Left cardiac atrium (tissue), 4 donors: Measurements from ENCODE around the gene ENTR1. TPM values are rescaled to one million over a fixed set of nuclear protein-coding genes. Genes with fewer than 3 reads are reported as not detected.

Experiments
- ATAC-seq, 2 donors: fragments of 200-7000 bp; cut with Tn5 transposase; one replicate each; pipeline ENCODE4 v1.9.1; 2020; ENCODE audit warnings: mild to moderate bottlenecking in 2 of 2, moderate library complexity in 2 of 2
- DNase-seq: peaks from one replicate; pipeline ENCODE4 v3.0.0-alpha.2; 2020
- intact Hi-C, 2 donors: fragments of 100-400 bp; cut with DNase I; formaldehyde crosslinking; loops; one replicate each; pipeline versions ENCODE4 v1.14.1 to v1.15.1; 2022 to 2023
- long read RNA-seq: library from polyadenylated mRNA; unstranded; transcript quantifications from one replicate; pipeline ENCODE4 v2.0.0, GENCODE V29; 2021
- total RNA-seq, 2 donors: library from RNA; stranded (reverse); fragmentation: NEBNext Ultra II Directional; extraction: Animal tissue kit (Norgen Biotek cat#: 25700); gene quantifications; one replicate each; pipeline ENCODE4 v1.2.1, GENCODE V29; 2021
- donor health status: DM: no; HTN: yes; CAD: no.
- donor health status: DM: no; HTN: yes; CAD: no; lungs with severe emphysema.
- donor health status: DM: yes; HTN: yes; CAD: no.
- donor health status: Dilated cardiomyopathy.

Gene ENTR1, protein sequence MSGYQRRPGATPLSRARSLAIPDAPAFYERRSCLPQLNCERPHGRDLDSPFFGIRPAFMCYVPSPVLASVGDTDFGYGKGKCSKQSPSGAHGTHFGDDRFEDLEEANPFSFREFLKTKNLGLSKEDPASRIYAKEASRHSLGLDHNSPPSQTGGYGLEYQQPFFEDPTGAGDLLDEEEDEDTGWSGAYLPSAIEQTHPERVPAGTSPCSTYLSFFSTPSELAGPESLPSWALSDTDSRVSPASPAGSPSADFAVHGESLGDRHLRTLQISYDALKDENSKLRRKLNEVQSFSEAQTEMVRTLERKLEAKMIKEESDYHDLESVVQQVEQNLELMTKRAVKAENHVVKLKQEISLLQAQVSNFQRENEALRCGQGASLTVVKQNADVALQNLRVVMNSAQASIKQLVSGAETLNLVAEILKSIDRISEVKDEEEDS
- 10 to 100 TPM; 18.1 to 26.6 TPM for total RNA-seq
- long read RNA-seq, partial matches to known transcripts, result 2 of 5 reads
- long read RNA-seq, other reads (novel, unspliced or antisense), result 1 of 5 reads

DNA sequence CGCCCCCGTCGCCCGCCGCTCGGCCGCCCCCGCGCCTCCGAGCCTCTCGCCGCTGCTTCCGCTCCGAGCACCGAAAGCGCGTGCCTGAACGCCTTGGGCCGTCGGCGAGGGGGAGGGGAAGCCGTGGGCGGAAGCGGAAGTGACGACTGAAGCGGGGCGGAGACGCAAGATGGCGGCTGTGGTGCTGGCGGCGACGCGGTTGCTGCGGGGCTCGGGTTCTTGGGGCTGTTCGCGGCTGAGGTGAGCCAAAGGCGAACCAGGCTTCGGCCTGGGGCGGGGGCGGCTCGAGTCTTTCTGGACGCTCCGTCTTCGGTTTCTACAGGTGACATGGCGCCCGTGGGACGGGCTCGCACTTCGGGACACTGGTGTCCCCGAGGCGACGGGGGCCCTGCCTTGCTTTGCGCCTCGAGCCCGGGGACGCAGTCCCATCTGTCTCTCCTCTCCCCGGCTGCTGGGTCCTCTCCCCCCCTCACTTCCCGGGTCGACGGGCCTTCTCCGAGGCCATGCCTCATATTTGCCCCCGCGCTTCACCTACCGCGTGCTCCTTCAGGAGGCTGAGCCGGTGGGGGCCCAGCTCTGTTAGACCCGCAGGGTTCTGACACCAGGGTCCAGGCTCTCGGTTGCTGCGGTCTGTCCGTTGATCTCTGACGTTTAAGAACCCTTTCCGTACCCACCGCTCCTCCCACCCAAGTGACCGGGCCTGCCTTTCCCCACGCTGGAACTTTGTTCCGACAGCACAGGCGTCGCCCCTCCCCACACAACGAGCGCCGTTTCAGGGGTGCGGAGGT is at the start of gene ENTR1, which contains the start of gene PMPCA:
TSS of gene ENTR1 (minus strand) at position 115 of the 788 bp plus-strand sequence. CDS start 217 bp downstream, outside the sequence.
TSS of gene PMPCA (plus strand) at position 159 of the 788 bp plus-strand sequence. CDS start at position 170, 11 bp downstream.
- ATAC-seq (peak; percentile 93 to 95), DNase-seq (peak; percentile 95)
- intact Hi-C loops, result no loop called here

DNA sequence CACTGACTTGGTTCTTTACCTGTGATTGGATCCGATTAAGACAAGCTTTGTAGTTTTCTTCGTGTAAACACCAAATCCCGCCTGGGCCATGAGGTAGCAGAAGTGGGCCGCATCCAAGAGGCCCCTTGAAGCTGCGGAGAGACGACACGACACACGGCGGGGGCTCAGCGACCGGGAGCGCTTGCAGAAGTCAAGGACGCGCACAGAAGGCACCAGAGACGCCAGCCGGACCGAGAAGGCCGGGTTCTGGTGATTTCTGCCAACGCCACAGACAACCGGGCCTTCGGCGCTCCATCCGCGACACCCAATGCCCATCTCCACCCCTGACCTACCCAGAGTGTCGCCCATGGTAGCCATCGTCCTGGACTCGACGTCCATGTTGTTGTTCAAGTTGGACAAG is 49.0 kb upstream of the ENTR1 start:
- ATAC-seq, result no peak
- intact Hi-C loops, result no loop called here
- DNase-seq, result no peak

DNA sequence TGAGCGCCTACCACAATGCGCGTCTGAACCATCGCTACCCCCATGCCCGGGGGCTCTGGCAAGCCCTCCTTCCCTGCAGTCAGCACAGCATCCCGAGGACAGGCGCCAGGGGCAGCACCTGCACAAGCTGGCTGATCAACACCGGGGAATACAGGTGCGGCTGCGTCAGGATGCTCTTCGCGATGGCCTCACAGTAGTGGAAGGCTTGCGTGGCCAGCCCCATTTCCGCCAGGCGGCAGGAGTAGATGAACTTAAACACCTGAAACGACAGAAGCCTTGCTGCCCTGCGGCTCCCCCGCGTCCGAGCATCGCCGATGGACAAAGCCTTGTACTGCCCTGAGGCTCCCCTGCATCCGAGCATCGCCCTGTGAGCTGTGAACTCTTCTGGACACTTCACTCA is 46.9 kb upstream of the ENTR1 start:
- intact Hi-C loops, result no loop called here
- no peak for DNase-seq
- ATAC-seq, result no peak

DNA sequence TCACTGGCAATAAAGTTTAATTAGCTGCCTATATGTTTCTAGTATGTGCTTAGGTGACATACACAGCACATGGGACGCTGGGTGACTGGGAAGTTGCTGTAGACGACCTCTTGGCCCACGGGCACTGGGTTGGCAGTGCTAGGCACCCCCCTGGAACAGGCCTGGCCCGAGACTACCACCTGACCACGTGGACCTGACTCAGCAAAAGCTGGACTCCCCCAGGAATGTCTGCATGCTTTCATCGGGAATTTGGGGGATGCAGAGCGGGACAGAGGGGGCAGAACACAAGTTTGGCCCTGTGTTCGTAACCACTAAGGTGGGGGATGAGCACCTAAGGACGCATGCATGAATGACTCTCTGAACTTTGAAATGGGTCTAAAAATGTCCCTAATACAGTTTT is 45.8 kb upstream of the ENTR1 start:
- intact Hi-C loops, result no loop called here
- ATAC-seq, result no peak
- no peak for DNase-seq

DNA sequence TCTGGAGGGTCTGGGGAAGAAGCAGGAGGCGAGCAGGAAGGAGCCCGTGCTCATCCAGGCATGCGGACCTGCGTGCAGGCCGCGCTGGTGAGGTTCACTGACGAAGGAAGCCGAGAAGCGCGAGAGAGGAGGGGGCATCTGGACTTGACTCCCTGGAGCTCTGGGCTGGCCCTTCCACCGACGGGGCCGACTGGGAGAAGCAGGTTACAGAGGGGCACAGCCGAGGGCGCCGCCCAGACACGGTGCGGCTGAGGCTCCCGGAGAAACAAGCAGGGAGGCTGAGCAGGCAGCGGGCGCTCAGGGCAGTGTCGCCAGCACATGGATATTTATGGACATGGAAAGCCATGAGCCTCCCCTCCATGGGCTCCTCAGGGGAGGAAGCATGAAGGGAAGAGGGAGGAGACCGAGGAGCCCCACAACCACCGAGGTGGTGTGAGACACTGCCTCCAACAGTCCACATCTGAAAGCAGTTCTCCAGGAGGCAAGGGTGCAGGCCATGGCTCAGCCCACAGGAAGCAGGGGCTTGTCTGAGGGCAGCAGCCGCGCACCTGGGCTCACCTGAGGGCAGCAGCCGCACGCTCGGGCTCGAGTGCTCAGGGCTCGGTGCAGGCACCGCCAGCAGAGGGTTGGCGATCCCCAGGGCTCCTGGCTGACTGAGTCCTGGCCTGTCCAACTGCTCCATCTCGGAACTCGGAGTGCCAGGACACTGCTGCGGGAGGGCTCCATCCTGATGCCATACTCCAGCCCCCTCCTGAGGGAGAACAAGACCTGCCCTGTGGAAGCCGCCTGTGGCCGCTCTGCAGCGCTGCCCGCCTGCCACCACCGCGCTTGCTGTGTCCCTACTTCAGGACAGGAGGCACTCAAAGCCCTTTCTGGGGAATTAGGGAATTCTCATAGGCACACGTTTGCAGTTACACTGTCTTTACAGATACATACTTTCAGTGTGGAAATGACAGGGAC is 44.9 kb upstream of the ENTR1 start:
- DNase-seq (no peak), ATAC-seq (no peak)
- intact Hi-C loops, result no loop called here

DNA sequence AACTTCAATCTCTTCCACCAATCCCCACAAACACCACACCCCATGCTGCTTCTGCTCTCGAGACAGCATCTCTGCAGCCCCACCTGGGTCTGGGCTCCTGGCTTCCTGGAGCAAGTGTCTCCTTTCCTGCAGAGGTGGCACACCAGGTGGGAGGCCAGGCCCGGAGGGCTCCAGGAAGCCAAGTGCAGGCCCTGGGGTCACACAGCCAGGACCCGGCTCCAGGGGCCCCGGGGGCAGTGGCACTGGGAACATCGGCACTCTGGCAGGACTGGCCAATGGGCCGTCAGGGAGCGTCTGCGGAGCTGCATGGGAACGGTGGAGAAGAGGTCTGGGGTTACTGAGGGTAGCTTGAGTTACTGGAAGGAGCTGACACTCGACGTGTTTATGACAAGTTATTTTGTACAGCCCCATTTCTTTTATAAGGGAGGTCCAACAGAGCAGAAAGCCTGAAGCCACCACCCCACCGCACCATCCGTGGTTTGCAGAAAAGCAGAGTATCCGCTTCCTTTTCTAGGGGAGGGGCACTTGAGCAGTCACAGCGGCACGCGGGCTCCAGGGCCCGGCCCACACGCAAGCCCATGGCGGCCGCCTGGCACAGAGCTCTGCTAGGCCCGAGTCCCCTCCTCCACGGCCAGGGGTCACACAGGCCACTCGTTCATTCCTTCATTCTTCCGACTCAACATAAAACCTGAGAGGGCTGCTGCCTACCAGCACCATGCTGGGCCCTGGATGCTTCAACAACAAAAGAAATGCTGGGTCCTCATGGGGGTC is 43.8 kb upstream of the ENTR1 start:
- DNase-seq (no peak), ATAC-seq (no peak)

DNA sequence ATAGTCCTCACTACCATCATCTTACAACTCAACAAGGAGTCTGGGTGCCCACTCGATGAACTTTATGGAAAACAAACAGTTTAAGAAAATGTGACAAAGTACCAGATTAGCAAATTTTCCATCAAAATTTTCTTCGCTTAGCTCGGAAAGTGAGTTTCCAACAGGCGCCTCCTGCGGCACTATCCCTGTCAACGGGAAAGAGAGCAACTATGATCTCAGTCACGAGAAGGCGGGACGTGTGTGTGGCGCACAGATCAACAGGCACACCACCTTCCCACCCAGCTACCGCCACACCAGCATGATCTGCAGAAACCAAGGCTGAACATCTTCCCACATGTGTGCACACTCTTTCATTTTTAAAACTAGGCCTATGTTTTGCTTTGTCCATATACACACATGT is 42.9 kb upstream of the ENTR1 start:
- intact Hi-C loops, result no loop called here
- DNase-seq (no peak), ATAC-seq (no peak)

More for the DNA sequence above, 43.8 kb upstream of the ENTR1 start:
- intact Hi-C loops, result no loop called here

DNA sequence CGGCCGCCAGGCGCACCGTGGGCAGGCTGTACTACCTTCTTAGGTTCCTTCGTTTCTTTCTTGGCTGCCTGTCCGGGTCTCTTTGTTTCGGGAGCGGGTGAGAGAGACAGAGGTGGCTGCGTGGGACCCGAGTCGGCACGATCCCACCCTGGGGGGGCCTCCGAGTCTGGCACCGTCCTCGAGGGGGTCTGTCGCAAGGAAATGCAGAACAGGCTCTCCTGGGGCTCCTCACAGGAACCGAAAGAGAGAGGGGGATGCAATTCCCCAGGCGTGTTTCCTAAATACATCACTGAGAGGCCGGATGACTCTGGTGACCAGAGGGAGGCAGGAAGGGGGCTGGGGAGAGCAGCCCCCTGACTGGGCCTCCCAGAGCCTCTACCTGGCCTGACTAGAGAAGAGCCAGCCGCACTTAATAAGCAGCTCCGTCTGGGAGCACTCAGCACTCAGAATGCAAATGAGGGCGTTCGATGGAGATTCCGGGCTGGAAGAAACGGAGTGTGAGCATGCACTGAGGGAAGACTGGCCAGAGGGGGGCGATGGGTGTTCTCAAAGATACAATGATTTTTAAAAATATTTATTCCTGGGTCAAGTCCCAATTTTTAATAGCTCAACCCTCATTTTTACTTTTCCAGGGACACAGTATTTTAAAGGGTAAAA is 40.9 kb upstream of the ENTR1 start:
- ATAC-seq (no peak), DNase-seq (no peak)
- intact Hi-C loops, result no loop called here

DNA sequence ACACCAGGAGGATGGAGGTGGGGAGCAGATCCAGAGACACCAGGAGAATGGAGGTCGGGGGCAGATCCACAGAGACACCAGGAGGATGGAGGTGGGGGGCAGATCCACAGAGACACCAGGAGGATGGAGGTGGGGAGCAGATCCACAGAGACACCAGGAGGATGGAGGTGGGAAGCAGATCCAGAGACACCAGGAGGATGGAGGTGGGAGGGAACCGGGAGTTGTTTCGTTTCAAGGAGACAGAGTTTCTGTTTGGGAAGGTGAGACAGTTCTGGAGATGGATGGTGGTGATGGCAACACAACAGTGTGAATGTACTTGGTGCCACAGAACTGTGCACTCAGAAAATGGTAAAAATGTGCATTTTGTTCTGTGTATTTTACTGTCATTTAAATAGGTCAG is 38.2 kb upstream of the ENTR1 start:
- ATAC-seq, result no peak
- intact Hi-C loops, result no loop called here
- DNase-seq, result no peak

DNA sequence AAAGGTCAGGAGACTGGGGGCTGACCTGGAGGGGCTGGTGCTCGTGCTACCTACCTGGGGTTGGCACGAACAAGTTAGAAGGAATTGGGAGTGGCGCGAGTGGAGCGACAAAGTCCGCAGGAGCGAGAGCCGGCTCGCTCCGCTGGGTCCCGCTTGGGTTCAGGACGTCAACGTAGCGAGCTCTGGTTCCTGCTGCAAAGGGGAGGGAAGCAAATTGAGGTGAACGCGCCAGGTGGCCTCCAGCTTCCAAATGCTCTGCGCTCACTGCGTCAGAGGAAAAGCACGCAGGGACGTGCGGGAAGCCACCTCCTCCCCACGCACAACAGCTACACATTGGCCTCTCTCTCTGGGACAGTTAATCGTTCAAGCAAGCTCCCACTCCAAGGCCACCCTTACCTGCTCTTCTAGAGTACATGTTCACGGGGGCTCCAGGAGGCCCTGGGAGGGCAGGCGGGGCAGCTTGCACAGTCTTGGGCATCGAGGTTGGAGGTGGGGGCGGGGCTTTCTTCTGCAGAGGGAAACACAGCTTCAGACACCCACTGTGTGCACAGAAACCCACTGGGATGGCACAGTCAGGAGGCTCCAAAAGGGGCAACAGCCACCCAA is 36.9 kb upstream of the ENTR1 start:
- ATAC-seq, result no peak
- intact Hi-C loops, result no loop called here
- no peak for DNase-seq

DNA sequence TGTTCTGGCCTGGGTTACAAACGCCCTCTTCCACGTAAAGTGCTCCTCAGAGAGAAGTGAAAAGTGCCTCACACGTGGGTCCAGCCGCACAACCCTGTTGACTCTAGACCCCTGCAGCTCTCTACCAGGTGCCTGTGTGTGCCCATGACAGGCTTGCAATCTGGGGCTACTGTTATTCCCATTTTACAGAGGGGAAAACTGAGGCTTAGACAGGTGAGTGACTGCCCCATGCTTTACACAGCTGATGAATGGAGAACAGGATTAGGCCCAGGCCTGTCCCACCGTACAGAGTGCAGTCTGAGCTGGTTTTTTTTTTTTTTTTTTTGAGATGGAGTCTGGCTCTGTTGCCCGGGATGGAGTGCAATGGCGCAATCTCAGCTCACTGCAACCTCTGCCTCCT is 35.4 kb upstream of the ENTR1 start:
- intact Hi-C loops, result no loop called here
- no peak for ATAC-seq

DNA sequence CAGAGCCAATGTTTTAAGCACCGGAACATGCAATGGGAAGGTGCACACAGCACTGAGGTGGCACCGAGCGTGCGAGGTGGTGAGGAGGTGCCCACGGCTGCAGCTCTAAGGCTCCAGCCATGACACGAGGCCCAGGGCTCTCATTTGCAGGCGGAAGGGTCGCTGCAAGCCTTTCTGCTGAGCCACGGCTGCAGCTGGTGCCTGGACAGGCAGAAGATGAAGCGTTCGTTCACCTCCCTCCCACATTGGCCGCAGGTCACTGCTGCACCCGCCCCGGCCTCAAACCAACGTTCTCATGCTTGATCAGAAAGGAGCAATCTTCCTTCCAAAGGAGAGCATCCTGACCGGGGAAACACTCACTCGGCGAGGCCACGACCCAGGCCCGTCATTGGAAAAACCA is 33.7 kb upstream of the ENTR1 start:
- no peak for ATAC-seq
- intact Hi-C loops, result no loop called here
- no peak for DNase-seq

More for the DNA sequence above, 35.4 kb upstream of the ENTR1 start:
- DNase-seq, result no peak

DNA sequence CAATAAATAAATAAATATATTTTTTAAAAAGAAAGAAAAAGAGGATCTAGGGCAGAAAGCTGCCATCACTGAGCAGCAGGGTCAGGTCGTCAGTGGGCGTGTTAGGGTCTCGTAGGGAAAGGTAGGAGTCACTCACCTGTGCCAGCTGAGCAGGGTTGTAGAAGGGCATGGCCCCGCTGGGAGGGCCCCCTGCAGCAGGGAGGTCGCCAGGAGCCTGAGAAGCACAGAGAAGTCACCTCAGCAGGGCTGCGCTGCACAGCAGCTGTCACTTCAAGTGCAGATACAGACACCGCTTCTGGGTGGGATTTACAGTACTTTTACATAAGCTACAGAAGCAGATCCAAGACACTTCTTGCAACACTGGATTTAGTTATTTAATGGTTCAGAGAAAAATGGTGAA is 33.3 kb upstream of the ENTR1 start:
- no peak for ATAC-seq
- intact Hi-C loops, result no loop called here
- DNase-seq, result no peak

DNA sequence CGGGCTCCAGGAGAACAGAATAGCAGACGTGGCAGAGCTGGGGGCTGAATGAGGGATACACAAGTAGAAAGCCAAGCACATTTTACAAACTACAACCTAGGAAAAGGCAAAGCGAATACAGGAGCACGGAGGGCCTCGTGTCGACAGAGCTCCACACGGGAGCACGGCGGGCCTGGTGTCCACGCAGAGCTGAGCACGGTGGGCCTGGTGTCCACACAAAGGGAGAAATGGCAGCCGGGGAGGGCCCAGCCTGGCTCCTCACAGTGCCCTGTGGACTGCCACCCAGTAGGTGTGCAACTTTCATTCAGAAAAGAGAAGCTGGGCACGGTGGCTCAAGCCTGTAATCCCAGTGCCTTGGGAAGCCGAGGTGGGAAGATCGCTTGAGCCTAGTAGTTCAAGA is 32.7 kb upstream of the ENTR1 start:
- DNase-seq (no peak), ATAC-seq (no peak)
- intact Hi-C loops, result no loop called here

DNA sequence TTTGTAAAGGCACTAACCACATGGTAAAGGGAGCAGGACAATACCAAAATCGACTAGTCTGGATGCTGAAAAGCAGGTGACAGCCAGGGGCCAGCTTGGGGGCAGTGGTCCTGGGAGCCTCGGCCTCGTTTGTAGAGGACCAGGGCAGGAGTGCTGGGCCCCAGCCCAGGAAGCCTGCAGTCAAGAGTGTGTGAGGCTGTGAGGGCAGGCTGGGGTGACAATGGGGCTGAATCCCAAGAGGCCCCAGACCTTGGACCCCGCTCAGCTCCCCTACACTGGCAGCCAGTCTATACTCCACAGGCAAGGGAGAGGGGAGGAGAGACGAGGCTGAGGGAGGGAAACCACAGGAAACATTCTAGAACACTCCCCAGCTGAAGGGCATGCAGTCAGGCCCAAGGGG is 31.9 kb upstream of the ENTR1 start:
- DNase-seq (no peak), ATAC-seq (no peak)
- intact Hi-C loops, result no loop called here

DNA sequence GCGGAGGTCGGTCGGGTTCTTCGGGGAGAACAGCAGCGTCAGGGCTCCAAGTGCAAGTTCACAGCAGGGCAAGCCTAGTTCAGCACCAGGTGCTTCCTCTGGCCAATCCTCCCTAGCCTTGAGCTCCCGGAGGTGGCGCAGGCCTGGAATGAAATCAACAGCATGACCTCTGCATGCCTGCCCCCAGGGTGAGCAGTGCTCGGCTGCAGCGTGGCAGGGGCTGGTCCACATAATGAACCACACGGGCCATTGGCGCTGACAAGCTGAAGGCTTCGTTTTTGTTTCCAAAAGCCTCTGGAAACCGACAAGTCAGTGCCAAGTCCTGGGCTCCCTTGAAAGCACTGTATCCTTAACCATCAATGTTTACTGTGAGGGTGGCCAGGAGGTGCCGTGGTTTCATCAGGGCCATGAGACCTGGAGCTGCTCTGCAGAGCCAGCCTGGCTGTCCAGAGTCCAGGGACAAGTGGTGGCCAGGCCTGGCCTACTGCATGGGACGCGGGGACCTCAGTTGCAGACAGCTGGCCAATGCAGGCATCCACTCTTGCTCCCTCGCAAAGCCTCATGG is 31.3 kb upstream of the ENTR1 start:
- intact Hi-C loops, result no loop called here
- no peak for ATAC-seq
- no peak for DNase-seq

DNA sequence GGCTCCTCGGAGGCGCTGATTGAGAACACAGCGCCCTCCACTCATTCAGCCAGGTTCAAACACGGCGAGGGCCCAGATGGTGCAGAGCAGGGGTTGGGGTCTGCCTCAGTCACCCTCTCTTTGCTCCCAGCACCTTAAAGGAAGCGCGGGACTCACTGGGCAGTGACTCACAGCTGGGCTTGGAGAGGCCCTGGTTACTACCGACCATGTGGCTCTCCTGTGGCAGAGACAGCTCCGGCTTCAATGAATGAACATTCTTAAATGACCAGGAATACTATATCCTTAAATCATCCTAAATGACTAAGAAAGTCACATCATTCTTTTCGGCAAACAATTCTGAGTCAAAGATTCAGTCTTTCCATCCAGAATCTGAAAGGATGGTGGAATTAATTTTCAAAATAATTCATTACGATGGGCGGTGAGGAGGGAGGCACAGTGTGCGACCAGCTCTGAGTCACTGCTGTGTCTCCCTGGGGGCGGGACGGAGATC is 30.8 kb upstream of the ENTR1 start:
- intact Hi-C loops, result no loop called here
- DNase-seq, result no peak
- ATAC-seq, result no peak
